Activated CD4-positive, alpha-beta T cell treated with anti-CD3 and anti-CD28 coated beads for 24 hours (primary cell): Measurements from ENCODE around the gene GRID1.
"Not testable (repeated sequence)": the region's sequence is repeated elsewhere in the genome, so short reads cannot be mapped to it uniquely, and the experiment has no call there.

ENCODE experiments used
- DNase-seq, 2 donors: peaks; one replicate each; pipeline ENCODE4 v3.0.0-alpha.2; 2020; ENCODE audit warnings: low read depth in 2 of 2

The GRID1 gene

DNA sequence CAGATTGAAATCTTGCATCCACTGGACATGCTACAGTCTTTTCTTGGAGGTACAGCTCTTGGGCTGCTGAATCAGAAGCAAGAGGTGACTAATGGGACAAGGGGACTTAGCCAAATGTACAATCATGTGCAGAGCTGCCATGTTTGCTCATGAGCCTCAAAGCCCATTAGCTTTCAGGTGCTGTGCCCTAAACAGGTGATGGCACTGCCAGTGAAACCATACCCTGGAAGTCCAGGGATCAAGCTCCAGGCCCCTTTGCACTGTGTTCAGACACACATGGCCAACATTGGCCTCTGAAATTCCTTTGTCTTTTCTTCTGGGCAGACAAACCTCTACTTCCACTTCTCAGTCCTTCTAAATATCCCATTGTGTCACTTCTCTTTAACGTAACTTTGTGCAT is 328.2 kb downstream of the GRID1 start:
- no peak for DNase-seq

DNA sequence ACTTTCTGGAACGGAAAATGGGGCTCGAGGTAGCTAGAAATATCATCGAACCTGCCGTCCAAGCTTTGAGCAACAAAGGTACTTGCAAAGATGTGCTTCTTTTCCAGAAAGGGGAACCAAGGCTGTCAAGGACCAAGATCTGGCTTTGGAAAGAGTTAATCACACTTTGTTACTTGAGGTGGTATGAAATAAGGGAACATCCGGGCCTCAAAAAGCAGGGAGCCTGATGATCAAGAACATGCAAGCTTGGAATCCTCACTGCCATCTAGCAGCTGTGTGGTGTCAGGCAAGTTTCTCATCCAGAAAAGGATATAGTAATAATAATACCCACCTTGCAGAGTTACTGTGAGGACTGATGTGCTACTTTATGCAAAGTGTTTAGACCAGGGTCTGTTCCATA is 329.5 kb downstream of the GRID1 start:
- DNase-seq: no peak

DNA sequence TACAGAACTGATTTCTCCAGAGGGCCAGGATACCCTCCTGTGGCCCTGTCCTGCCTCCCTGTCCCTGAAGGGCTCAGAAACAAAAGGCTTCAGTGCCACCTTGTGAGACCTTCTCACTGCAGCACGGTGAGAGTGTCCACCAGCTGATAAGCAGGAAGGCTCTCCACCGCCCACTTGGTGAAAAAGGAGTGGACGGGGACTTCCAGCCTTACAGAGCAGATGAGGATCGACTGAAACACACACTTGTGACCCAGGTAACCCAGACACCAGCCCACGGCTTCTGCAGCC is 330.1 kb downstream of the GRID1 start:
- DNase-seq: no peak

DNA sequence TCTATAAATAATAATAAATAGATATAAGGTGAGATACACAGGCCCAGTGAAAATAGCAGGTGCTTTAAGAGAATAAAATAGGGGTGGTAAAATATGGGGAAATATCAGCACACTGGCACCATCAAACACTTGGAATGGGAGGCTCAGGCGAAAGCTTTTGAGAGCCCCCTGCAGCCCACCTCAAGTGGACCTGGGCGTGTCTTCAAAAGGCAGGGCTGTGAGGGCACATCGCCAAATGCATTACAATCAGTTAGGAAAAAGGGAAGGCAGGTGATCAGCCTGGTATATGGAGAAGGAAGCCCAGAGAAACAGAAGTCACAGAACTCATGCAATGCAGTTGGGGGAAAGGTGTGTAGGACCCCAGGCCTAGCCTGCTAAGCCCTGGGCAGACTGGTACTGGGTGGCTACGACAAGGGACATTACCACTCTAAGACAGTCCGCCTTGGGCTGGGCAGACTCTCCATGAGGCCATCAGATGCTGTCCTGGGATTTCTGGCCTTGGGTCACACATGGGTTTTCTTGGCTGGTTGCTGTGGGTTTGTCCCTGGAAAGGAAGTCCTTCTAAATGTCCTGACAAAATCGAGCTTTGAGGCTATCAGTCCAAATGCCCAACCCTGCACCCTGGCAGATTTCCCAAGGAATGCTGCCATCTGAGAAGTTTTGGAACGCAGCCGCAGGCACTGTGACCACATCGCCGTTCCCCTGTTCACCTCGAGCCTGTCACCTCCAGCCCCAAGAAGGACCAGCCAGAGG is 330.6 kb downstream of the GRID1 start:
- DNase-seq: no peak

DNA sequence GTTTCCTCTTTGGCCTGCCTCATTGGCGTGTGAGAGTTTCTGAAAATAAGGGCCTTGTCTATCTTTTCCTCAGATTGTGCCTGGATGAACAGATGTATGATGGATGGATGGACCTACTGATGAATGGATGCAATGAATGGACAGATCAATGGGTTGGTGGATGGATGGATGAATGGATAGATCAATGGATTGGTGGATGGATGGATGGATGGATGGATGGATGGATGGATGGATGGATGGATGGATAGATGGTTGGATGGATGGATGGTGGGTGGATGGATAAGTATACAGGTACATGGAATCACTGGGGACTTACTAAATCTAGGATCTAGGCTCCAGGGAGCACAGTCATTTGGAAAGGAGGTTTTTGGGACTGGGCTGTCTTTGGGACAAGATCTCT is 331.9 kb downstream of the GRID1 start:
- no peak for DNase-seq

DNA sequence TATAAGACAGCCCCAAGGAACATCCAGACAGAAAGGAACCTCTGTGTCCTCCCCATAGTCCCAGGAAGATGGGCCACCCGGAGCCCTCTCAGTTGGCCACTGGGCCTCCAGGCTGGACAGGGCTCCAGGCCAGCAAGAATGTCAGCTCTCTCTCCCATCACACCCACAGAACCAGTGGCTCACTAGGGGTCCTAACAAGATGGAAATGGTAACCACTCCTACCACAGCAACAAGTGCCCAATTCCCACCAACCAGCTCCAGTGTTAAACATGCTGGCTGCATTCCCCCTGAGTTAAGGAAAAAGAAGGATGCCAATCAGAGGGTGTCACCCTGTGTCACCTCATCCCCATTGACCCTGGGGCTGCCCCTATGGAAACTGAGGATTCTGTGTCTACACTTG is 333.0 kb downstream of the GRID1 start:
- DNase-seq: no peak

DNA sequence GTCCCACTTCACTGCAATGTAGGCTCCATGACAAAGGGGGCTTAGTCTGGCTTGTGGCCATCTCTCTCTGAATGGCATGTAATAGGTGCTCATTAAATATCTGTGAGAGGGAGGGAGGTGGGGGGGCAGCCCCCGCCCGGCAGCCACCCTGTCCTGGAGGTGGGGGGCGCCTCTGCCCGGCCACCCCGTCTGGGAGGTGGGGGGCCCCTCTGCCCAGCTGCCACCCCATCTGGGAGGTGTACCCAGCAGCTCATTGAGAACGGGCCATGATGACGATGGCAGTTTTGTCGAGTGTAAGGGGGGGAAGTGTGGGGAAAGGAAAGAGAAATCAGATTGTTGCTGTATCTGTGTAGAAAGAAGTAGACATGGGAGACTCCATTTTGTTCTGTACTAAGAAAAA is 334.5 kb downstream of the GRID1 start:
- DNase-seq: not testable (repeated sequence)

DNA sequence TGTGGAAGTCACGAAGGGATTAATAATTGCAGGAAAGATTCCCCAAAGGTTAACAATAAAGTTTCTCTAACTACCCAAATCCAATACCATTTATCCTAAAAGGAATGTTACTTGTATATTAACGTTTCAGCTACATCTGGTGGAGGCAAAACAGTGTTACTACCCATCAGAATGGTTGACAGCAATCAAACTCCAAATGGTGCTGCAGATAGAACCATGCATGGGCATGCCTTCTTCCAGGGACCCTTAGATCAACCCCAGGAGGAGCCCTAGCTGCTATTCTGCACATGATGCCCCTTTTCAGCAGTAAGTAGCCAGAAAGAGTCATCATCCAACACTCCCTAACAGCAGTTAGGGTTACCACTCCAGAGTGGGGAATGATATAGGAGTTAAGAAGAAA is 336.3 kb downstream of the GRID1 start:
- no peak for DNase-seq

DNA sequence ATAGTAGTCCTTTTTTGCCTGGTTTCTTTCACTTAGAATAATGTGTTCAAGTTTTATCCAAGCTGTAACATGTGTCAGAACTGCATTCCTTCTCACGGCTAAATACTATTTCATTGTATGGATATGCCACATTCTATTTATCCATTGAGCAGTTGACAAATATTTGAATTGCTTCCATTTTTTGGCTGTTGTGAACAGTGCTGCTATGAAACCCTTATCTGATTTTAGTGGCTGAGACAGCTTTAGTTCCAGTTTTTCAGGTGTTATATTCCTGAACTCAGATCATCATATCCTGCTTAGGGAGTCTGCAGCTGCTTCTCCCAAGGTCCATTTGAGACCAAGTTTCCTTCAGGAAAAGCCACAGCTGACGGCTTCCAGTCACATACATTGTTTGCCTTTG is 339.2 kb downstream of the GRID1 start:
- DNase-seq: no peak

DNA sequence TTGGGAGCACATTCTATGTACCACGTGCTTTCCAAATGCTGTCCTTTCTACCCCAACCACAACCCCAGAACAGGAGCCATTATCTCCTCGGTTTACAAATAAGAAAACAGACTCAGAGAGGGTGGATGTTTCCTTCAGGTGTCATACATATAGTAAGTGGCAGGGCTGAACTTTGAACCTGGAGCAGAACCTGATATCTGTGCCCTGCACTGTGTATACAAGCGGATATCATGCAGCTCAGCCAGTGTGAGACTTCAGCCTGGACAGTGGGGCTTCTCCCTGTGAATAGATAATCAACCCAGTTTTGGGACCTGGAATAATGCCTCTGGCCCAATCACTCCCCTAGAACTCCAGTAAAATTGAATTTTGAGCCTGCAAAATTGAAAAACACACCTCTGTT is 341.1 kb downstream of the GRID1 start:
- DNase-seq: no peak

DNA sequence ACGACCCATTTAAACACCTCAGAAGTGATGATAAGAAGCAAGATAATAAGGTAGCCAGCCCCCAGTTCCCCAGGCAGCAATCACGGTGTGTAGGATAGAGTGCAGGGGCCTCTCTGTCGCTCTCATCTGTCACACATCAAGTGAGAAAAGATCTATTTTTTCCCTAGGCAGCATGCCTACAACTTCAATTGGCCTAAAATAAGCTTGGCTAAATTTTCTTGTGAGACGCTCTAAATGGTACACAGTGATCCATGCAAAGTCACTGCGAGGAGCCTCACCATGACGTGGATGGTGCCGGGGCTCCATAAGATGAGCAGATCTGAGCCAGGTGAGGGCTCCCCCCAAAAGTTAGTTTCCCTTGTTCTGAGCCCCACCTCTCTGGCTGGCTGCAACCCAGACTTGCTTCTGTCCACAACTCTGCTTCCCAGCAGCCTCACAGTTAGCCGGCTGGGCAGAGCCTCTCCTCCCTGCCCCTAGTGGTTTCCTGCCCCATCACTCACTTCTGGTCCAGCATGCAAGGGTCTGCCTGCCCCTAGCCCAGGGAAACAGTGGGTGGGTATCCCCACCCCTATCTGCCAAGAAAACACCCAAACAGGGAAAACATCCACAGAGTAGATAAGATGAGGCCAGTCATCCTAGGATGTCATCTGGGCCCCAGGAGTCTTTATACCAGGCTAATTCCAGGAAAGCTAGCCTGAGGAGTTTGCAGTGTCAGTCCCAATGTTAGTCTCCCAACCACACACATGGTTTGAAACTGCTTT is 342.1 kb downstream of the GRID1 start:
- DNase-seq: no peak

DNA sequence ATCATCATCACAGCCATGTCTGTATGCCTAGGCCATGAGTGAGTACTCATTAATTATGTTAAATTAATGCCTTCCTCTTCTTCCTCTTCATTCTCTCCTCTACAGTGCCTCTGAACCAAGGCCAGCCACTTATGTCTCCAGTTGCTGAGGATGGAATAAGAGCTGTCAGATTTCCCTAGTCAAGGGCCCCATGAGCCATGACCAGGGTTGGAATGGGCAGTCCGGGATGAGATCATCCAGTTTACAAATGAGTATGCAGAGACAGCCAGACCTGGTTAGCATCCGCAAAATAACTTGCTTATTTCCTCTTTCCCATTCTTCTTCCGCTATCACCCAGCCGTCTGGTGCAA is 342.7 kb downstream of the GRID1 start:
- DNase-seq: no peak

DNA sequence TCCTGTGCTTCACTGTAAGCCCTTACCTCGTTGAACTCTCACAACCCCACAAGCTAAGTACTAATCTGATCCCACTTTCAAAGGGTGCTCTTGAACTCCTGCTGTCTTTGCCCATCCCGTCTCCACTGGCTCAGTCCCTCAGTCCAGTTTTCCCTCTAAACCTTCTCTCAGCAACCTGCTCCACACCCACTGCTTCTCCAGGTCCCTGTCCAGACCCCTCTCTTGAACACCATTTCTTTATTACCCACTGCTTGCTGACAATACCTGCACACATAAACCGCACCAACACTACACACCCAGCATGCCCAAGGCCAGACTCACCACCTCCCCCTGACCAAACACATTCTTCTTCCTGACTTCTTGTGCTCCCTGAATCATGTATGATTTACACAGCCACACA is 343.3 kb downstream of the GRID1 start:
- no peak for DNase-seq

DNA sequence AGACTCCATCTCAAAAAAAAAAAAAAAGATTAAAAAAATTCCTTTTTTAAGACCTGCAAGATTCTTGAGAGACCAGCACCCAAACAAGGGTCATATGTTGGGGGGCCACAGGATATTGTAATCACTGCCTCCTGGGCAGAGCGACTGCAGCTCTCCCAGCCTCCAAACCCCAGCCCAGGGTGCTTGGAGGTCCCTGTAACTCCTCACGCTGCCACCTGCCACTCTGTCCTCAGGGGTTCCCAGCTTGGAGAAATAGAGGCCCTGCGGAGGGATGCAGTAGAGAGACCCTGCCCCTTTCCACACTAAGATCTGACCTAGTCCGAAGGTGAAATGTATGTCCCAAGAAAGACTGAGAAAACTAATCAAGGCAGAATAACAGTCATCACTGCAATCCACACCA is 343.7 kb downstream of the GRID1 start:
- DNase-seq: no peak

DNA sequence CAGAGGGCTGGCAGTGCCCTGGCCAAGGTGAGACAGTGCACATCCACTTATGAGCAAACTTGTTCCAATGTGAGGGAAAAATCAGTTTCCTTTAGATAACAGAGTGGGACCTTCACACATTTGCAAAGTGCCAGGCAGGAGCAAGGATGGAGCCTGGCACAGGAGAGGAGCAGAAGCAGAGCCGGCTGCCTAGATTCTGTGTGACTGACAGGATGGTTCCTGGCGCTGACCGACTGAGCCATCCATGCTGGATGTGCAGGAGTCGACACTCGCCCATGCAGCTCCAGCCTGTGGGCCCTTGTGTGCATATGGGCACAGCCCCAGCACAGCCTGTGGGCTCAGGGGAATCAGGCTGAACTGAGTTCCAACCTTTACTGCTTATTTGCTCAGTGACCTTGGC is 346.5 kb downstream of the GRID1 start:
- DNase-seq: no peak

DNA sequence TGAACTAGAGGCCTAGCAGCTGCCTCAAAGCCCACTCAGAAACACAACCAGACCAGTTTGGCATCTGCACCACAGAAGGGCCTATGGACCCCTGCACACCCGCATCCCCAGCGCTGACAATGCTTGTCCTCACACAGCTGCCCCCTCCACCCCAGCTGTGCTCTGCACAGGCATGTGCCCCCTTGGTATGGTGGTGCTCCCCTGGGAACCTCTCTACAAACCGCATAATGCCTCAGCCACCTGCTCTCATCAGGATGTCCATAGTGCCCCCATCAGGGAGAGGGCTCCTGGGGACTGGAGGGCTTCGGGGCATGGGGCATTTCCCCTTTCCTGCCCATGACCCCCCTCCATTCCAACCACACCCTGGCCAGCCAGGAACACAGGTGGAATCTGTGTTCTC is 347.5 kb downstream of the GRID1 start:
- no peak for DNase-seq

DNA sequence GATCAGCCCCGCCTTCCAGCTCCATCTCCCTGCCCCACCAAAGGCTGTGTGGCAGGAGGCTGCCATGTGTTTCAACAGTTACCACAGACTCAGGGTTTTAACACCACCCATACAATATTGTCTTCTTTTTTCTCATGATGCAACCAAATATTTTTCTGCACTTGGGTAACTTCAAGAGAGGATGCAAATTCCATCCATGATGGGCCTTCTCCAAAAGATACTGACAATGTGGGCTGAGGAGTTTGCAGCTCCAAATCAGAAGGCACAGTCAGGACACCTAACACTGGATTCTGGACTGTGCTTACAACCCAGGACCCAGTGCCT is 347.9 kb downstream of the GRID1 start:
- DNase-seq: no peak

DNA sequence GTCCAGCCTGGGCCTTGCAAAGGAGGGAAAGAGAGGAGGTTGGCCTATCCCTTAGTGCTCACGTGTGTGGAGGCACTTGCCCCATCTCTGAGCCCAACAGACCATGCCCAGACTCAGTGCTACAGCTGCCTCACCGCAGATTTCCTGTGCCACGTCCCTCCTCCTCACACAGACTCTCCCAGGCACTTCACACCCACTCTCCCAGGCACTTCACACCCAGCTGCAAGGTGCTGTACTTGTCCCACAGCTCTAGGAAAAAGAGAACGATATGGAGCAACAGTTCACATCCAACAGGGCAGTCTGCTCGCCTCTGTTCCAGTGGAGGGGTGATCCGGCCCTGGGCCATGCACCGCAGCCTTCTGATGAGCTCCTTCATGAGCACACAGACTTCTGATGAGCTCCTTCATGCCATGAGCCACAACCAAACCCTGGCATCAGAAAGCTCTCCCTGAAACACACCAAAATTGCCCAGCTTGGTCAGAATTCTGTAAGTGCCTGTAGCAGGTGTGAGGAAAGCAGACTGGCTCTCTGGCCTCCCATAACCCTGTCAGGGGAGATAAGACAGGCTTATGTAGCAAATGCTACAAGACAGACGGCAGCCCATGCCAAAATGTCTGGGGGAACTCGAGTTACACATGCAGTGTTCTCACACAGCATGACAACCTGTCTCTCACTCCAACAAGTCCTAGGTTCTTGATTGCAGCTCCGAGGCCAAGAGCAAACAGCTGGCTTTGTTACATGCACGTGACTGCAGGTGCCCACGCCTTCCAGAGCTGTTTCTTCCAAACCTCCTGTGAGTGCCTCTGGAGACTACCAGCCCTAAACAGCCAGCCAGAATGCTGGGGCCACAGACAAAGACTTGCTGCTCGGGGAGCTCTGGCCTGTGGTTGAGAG is 348.5 kb downstream of the GRID1 start:
- no peak for DNase-seq

DNA sequence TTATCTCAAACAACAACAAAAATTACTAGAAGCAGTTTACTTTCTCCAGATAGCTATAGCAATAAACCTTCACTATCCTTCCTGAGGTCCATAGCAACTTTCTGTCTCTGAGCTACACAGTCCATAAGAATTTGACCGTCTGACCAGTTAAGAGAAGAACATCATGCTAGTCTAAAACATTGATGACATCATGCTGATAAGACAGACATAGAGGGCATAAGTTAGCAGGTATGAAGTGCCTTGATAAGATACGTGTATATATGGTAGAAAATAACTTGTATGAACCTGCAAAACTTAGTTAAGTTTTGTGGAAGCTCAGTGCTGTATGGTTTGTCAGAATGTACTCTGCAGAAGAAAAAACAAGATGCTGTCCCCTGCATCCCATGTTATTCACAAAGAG is 353.0 kb downstream of the GRID1 start:
- DNase-seq: no peak

DNA sequence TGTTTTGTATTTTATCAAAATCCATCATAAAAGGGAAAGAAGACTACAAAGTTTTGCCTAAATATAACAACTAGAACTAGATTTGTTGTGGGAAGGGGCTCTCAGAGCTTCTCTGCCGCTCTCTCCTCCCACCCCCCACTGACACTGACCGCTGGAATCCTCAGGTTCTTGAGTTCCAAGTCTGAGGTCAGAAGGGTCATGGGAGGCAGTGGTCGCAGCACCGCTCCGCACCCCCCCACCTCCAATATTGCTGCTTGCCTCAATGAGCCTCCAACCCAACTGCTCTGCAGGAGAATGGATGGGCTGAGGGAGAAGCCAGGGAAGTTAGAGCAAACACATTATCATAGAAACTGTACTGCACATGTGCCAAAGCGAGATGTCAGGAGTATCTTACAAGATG is 359.4 kb downstream of the GRID1 start:
- no peak for DNase-seq

DNA sequence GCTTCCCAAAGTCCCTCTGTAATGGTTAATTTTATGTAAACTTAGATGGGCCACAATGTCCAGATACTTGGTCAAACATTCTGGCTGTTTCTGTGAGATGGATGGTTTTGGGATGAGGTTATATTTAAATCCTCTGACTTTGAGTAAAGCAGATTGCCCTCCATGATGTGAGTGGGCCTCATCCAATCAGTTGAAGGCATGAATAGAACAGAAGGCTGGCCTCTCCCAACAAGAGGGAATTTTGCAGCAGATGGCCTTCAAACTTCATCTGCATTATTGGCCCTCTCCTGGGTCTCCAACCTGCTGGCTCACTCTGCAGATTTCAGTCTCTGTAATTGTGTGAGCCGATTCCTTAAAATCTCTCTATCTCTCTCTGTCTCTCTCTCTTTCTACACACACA is 362.3 kb downstream of the GRID1 start:
- no peak for DNase-seq

DNA sequence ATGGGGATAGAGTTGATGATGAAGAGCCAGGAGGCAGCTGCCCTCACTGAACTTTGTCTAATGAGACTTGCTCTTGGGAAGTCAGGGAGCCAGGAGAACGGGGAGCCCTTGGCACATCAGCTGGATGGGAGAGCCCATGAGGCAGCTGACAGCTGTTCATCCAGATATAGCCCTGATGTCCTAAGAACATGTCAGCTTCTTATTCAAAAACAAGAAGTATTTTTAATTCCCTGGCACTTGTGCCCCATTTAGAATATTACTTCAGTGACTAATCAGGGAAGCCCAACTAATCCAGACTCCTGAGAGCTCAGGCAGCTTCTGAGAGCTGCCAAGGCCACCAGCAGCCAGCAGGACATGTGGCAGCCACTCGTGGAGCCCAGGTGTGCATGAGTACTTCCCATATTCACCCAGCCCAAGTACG is 363.4 kb downstream of the GRID1 start:
- no peak for DNase-seq

DNA sequence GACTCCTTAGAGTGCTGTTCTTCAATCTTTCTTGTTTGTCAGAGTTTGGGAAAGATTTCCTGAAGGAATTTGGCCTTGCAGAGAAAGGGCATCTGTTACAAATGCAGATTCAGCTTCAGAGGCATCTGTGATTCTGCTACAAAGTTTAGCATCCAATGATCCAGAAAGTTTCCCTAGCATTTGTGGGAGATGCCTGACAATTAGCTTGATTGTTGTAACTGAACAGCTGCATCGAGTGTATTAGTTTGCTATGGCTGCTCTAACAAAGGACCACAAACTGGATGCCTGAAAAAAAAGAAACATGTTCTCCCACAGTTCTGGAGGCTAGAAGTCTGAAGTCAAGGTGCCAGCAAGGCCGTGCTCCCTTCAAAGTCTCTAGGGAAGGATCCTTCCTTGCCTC is 365.1 kb downstream of the GRID1 start:
- DNase-seq: no peak
